ENCODE data around the gene DQX1. TPM values are rescaled to one million over a fixed set of nuclear protein-coding genes. Genes with fewer than 3 reads are reported as not detected.
A peak's percentile ranks its signal among the peaks of the same experiment; 100 is the strongest.

Gene DQX1
- total and polyA plus RNA-seq, 7 donors = 0.19 to 0.27 (median 0.27) TPM; not detected in 4

GRCh38 chr2:74503506-74504475, 22.2 kb downstream of the DQX1 start:
- intact Hi-C loops (cut with DNase I) = no loop called here
- Histone ChIP-seq H3K27me3 (ENCODE audit: insufficient read depth in 3 of 3, low read length in 2 of 3) (peaks cover 0 to 70% (median 18%) of the 10 kb centered on the region in 3 donors), H3K9me3 (no peaks in the 10 kb centered on the region), H3K27ac (peak overlapping the region; percentile 62), H3K4me3 (peak overlapping the region; percentile 67), H3K36me3 (ENCODE audit: insufficient read depth in 1 of 2, low read depth in 1 of 2) (peaks cover 0 to 22% of the 10 kb centered on the region in 2 donors), H3K4me1 (peaks cover 23% of the 10 kb centered on the region)
- no peak for TF ChIP-seq CTCF (IDR thresholded peaks at IDR 0.05)
- 49 to 55% (median 49%) methylated on average over 44 to 45 of the region's 45 CpGs for WGBS, 3 donors
- DNase-seq (no peak), ATAC-seq (no peak)

- ATAC-seq (peak in 3 of 4 donors; percentile 25 to 39 (median 33)), DNase-seq (peak; percentile 85 to 90)
- Histone ChIP-seq H3K4me1 (peaks cover 27% of the 10 kb centered on the region), H3K36me3 (ENCODE audit: insufficient read depth in 1 of 2, low read depth in 1 of 2) (peaks cover 0 to 22% of the 10 kb centered on the region in 2 donors), H3K27me3 (ENCODE audit: insufficient read depth in 3 of 3, low read length in 2 of 3) (peaks cover 0 to 74% (median 22%) of the 10 kb centered on the region in 3 donors), H3K27ac (peak overlapping the region; percentile 62), H3K4me3 (peak overlapping the region; percentile 67), H3K9me3 (no peaks in the 10 kb centered on the region)
- intact Hi-C loops (cut with DNase I) = no loop called here
- WGBS, 3 donors = 5 to 13% (median 7%) methylated on average over 54 to 67 of the region's 67 CpGs
- TF ChIP-seq CTCF (IDR thresholded peaks at IDR 0.05) = no peak
Observed at GRCh38 chr2:74502720-74503505, 23.1 kb downstream of the DQX1 start.

GRCh38 chr2:74502147-74502719, 23.8 kb downstream of the DQX1 start:
- TF ChIP-seq CTCF (IDR thresholded peaks at IDR 0.05) = no peak
- intact Hi-C loops (cut with DNase I) = no loop called here
- peaks cover 0 to 22% of the 10 kb centered on the region in 2 donors for H3K36me3 ChIP-seq (ENCODE audit: insufficient read depth in 1 of 2, low read depth in 1 of 2)
- no peaks in the 10 kb centered on the region for H3K9me3 ChIP-seq
- peaks cover 31% of the 10 kb centered on the region for H3K4me1 ChIP-seq
- peak overlapping the region; percentile 67 for H3K4me3 ChIP-seq
- peaks cover 0 to 81% (median 26%) of the 10 kb centered on the region in 3 donors for H3K27me3 ChIP-seq (ENCODE audit: insufficient read depth in 3 of 3, low read length in 2 of 3)
- peak overlapping the region; percentile 62 for H3K27ac ChIP-seq
- DNase-seq (no peak), ATAC-seq (no peak)
- 28 to 44% (median 30%) methylated on average over 32 of the region's 32 CpGs for whole genome bisulfite sequencing, 3 donors

- peaks cover 0 to 21% of the 10 kb centered on the region in 2 donors for H3K36me3 ChIP-seq (ENCODE audit: insufficient read depth in 1 of 2, low read depth in 1 of 2)
- no peak for TF ChIP-seq CTCF (IDR thresholded peaks at IDR 0.05)
- no peak overlapping the region for H3K4me3 ChIP-seq
- DNase-seq = no peak
- H3K27ac ChIP-seq = no peak overlapping the region
- H3K9me3 ChIP-seq = no peaks in the 10 kb centered on the region
- WGBS, 3 donors = 67 to 76% (median 72%) methylated on average over 17 to 18 of the region's 18 CpGs
- H3K27me3 ChIP-seq (ENCODE audit: insufficient read depth in 3 of 3, low read length in 2 of 3) = peaks cover 0 to 83% (median 32%) of the 10 kb centered on the region in 3 donors
- intact Hi-C loops (cut with DNase I) = no loop called here
- ATAC-seq = no peak
- peaks cover 26% of the 10 kb centered on the region for H3K4me1 ChIP-seq
Observed at GRCh38 chr2:74501335-74502071, 24.5 kb downstream of the DQX1 start.

All from psoas muscle (tissue), 8 donors.